D341Med (cell line): ENCODE measurements around the gene RNF213.
"Not testable (repeated sequence)": the region's sequence is repeated elsewhere in the genome, so short reads cannot be mapped to it uniquely, and the experiment has no call there.

Experiments used
- DNase-seq: peaks from one replicate; pipeline ENCODE4 v3.0.0; 2012; ENCODE audit warnings: low spot score

The RNF213 gene

DNA sequence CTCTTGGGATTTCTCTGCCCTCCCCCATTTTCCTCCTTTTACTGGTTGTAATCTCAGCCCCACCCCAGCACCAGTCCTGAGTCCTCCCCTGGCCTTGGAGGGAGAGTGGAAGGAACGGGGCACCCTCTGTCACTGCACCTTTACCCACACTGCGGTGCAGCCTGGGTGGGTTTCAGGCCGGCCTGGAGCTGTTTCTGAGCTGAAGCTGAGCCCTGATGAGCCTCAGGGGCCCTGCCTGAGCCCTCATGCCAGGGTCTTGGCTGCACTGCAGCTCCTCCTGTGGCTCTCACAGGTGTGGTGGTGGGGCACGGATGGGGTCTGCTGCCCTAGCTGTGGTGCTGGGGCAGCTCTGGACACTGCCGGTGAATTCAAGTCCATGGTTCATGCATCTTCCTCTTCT is 34.5 kb downstream of the RNF213 start:
- DNase-seq: no peak

DNA sequence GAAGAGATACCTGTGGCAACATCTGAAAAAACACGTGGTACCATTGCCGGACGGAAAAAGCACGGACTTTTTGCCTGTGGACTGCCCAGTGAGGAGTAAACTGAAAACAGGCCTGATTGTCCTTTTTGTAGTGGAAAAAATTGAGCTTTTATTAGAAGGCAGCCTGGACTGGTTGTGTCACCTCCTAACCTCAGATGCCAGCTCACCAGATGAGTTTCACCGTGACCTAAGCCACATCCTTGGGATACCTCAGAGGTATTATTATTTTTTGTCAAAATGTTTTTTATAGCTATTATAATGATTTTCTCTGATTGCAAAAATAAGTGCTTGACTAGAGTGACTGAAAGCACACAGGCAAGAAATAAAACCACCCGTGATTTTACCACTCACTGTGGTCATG is 34.9 kb downstream of the RNF213 start:
- DNase-seq: no peak

DNA sequence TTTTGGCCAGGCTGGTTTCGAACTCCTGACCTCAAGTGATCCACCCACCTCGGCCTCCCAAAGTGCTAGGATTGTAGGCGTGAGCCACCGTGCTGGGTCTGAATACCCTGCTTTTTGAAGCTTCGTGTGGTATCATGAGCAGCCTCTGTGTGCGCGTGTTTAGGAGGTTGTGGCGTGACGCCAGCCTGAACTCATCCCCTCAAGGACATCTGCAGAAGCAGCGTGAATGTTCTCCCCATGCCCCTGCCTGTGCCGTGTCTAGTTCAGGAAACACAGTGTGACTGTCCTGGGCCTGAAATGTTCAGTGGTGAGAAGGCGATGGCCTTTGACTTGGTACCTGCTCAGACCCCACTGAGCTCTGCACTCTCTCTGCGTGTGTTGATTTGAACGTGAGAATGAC is 35.6 kb downstream of the RNF213 start:
- DNase-seq: no peak

DNA sequence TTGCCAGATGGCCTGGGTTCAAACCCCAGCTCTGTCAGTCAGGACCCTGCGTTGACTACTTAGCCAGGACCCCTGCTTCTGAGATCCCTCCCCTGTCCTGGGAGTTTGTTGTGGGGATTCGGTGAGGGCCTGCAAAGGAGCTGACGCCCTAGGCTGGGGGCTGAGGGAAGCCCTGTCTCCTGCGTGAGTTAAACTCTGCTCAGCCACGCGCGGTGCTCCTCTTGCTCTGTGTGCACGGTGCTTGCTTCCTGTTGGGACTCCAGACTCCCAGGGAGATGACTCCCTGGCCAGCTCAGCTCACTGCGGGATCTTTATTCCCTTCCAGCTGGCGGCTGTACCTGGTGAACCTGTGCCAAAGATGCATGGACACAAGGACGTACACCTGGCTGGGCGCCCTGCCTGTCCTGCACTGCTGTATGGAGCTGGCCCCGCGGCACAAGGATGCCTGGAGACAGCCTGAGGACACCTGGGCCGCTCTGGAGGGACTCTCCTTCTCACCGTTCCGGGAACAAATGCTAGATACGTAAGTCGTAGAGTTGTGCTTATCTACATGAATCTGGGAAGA is 37.4 kb downstream of the RNF213 start:
- DNase-seq: no peak

DNA sequence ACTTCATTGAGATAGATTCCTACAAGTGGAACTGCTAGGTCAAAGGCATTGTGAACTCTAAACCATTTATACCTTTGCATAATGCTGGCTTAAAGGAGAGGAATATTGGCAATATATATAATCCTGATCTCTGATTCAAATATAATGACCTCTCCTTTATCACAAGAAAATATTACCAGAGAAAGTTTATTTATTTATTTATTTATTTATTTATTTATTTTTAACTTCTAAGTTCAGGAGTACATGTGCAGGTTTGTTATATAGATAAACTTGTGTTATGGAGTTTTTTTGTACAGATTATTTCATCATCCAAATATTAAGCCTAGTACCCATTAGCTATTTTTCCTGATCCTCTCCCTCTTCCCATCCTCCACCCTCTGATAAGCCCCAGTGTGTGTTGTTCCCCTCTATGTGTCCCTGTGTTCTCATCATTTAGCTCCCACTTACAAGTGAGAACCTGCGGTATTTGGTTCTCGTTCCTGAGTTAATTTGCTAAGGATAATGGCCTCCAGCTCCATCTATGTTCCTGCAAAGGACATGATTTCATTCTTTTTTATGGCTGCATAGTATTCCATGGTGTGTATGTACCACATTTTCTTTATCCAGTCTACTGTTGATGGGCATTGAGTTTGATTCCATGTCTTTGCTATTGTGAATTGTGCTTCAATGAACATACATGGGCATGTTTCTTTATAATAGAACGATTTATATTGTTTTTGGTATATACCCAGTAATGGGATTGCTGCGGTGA is 38.9 kb downstream of the RNF213 start:
- DNase-seq: not testable (repeated sequence)

DNA sequence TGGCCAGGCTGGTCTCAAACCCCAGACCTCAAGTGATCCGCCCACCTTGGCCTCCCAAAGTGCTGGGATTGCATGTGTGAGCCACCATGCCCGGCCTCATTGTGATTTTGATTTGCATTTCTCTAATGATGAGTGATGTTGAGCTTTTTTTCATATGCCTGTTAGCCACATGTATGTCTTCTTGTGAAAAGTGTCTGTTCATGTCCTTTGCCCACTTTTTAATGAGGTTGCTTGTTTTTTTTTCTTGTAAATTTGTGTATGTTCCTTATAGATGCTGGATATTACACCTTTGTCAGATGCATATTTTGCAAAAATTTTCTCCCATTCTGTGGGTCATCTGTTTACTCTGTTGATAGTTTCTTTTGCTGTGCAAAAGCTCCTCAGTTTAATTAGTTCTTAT is 40.1 kb downstream of the RNF213 start:
- not testable (repeated sequence) for DNase-seq

DNA sequence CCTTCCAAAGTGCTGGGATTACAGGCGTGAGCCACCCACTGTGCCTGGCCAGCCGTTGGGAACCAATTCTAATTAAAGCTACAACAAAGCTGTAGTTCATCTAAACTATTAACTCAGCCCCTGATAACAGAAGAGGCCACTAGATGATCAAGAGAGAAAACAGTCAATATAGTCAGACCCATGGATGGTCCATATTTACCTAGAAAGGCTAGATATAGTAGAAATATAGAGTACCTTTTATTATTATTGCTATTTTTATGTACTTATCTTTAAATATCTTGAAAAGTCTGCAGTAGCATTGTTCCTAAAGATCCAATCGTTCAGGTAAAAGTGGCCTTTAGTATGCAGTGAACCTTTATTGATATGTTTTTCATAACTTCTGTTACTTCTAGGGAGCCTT is 43.2 kb downstream of the RNF213 start:
- DNase-seq: no peak

DNA sequence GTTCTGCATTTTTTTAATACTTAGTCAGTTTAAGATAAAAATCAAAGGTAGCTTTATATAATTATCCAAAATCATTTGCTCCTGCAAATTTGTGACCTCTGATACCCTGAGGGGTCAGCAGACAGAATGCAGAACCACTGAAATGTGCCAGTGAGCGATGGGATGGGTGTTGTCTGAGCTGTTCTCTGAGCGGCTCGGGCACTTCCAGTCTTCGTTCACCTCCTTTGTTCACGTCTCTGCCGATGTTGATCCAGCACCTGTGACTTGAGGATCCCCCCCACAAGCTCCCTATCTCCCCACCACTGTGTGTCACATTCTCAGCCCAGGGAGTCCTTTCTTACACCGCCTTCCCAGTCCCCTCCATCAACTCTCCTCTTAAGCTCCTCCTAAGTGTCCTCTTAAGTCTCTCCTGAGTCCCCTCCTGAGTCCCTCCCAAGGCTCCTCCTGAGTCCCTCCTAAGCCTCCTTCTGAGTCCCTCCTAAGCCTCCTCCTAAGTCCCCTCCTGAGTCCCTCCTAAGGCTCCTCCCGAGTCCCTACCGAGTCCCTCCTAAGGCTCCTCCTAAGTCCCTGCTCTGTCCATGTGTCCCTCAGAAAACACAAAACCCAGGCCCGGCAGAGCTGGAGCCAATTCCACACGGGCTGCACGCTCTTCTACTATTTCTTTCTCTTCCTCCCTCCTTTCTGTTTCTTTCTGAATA is 47.5 kb downstream of the RNF213 start:
- DNase-seq: no peak

DNA sequence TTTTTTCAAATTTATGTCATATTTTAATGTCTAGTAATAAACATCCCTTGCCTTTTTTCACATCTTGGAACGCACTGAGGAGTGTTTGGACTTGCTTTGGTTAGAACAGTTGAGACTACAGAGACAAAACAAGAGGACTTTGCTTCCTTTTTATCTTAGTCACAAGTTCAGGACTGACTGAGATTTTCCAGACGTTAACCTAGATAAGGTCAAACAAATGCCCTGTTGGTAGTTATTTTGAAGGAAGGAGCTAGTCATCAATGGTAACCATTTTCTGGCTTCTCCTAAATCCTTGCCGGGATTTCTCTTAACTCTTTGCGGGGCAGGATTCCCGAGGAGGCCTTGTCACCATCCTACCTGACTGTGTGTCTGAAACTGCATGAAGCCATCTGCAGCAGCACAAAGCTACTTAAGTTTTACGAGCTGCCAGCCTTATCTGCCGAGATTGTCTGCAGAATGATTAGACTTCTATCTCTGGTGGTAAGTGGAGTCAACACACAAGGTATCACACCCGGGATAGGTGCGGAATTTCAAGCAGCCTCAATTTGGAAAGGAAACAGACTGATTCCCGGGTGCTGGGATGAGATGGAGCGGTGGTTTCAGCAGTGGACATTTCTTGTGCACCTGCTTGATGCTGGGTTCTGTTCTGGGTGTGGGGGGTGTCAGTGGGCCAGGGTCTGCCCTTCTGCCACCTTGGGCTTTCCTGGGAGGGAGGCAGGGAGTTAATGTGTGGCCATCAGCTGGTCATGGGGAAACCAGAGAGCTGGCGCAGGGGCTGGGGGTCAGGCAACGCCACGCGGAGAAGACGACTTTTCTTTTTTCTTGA is 48.3 kb downstream of the RNF213 start:
- no peak for DNase-seq

DNA sequence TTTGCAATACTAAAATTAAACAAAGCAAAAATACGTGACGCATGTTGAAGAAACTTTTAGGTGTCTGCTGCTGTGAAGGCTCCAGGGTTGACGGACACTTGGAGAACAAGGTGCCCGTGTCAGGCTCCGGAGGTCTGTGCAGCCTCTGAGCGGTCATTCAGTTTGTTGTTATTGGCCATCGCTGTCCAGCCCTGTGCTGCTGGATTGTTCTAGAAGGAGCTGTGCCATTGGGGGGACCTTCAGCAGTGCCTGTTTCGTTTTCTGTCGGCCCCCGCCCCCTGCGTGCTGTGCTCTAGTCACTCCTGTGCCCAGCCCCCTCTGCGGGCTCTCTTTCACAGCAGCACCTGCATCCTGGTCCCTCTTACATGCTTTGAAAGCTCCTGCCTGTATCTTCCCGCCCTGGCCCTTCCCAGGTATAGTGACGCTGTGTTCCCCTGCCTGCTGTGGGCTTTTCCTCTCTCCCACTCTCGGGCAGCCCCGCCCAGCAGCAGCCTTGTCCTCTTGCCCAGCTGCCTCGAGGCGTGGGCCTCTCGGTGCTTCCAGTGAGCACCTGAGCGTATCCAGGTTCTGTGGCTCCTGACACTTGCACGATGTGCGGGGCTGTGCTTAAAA is 50.7 kb downstream of the RNF213 start:
- DNase-seq: no peak

DNA sequence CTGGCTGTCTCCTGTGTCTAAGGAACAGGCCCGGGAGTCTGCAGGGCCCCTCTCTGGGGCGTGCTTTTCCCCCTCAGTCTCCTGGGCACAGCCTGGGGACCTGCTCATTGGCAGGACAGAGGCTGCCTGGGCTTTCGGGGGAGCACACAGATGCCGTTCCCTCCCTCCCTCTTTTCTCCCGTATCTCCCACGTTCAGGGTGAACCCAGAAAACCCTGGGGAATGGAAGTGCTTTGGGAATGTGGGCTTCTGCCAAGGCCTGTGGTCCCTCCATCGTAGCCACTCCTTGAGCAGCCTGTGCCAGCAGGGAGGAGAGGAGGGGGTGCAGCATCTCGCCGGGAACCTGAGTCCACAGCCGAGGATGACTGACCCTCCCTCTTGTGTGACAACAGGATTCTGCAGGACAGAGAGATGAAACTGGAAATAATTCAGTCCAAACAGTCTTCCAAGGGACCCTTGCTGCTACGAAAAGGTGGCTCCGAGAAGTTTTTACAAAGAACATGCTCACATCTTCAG is 52.0 kb downstream of the RNF213 start:
- DNase-seq: no peak

DNA sequence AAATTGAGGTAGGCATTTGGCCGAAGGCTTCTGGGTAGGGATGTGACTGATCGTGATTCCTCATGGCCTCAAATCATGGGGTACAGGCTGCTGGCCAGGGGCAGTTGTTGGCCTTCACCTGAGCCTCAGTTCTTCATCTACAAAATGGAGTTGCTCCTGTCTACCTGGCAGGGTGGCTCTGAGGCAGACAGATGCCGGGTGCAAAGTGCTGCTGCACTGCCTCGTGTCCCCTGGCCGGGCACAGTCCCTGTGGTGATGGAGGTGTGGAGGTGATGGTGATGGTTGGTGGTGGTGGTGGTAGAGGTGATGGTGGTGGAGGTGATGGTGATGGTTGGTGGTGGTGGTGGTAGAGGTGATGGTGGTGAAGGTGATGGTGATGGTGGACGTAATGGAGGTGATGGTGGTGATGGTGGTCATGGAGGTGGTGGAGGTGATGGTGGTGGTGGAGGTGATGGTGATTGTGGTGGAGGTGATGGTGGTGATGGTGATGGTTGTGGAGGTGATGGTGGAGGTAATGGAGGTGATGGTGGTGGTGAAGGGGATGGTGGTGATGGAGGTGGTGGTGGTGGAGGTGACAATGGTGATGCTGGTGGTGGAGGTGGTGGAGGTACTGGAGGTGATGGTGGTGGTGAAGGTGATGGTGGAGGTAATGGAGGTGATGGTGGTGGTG is 52.6 kb downstream of the RNF213 start:
- DNase-seq: no peak

DNA sequence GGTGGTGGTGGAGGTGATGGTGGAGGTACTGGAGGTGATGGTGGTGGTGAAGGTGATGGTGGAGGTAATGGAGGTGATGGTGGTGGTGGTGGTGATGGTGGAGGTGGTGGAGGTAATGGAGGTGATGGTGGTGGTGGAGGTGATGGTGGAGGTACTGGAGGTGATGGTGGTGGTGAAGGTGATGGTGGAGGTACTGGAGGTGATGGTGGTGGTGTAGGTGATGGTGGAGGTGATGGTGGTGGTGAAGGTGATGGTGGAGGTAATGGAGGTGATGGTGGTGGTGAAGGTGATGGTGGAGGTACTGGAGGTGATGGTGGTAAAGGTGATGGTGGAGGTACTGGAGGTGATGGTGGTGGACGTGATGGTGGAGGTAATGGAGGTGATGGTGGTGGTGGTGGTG is 53.3 kb downstream of the RNF213 start:
- not testable (repeated sequence) for DNase-seq

DNA sequence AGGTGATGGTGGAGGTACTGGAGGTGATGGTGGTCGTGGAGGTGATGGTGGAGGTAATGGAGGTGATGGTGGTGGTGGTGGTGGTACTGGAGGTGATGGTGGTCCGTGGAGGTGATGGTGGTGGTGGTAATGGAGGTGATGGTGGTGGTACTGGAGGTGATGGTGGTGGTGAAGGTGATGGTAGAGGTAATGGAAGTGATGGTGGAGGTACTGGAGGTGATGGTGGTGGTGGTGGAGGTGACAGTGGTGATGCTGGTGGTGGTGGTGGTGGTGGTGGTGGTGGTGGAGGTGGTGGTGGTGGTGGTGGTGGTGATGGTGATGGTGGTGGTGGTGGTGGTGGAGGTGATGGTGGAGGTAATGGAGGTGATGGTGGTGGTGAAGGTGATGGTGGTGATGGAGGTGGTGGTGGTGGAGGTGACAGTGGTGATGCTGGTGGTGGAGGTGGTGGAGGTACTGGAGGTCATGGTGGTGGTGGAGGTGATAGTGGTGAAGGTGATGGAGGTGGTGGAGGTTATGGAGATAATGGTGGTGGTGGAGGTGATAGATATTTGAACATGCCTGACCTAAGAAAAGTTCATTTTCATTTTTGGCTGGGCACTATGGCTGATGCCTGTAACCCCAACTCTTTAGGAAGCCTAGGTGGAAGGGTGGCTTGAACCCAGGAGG is 55.0 kb downstream of the RNF213 start:
- DNase-seq: no peak

DNA sequence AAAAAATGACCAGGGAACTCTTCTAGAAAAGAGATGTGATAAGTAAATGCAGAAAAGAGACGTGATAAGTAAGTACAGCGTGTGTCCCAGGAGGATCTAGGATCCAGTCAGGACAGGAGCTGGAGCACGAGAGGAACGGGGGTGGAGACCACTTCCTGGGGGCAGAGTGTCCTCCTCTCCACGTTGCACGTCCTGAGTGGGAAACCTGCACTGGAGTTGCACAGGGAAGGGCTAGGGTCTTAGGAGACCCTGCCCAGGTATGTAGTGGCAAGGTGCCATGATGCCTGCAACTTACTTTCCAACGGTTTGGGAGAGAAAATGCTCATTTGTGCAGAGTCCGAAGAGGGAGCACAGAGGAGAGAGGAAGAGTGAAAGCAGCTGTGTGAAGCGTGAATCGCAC is 55.8 kb downstream of the RNF213 start:
- no peak for DNase-seq

DNA sequence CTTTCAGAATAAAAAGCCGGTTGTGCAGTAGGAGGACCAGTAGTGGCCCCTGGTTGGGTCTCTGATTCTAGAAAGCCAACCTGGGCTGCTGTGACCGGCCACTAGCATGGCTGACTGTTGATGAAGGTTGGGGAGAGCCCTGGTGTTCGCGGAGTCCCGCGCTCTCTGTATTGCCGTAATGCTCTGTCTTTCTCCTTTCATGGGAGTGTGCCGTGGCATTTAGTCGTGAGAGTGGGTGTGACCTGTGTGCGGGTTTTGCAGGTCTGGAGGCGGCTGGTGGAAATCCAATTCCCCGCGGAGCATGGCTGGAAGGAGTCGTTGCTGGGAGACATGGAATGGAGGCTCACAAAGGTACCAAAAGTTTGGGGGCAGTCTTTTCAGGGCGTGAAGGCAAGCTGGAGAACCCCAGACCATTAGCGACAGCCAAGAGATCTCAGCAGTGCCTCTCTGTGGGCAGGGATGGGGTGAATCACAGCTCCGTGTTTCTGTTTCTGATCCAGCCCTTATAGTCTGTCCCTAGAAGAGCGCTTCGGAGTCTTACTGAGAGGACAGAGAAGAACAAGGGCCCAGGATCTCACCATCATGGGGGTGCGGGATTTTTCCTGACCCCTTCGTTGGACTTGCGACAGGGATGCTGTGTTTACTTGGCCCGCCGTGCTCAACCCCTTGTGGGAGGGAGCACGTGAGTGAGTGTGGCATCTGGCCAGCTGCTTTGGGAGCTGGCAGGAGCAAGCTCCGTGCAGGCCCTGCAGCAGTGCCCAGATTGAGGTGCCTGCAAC is 56.5 kb downstream of the RNF213 start:
- no peak for DNase-seq

DNA sequence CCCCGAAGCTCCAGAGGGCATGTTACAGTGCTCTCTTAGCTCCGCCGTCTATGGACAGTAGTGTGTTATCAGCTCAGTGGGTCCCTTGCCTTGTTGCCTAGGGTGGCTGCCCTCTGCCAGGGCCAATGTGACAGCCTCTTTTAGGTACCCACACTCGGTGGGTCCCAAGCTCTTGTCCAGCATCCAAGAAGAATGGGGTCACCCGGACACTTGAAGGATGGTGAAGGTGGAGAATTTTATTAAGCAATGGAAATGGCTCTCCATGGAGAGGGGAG is 57.0 kb downstream of the RNF213 start:
- DNase-seq: no peak

DNA sequence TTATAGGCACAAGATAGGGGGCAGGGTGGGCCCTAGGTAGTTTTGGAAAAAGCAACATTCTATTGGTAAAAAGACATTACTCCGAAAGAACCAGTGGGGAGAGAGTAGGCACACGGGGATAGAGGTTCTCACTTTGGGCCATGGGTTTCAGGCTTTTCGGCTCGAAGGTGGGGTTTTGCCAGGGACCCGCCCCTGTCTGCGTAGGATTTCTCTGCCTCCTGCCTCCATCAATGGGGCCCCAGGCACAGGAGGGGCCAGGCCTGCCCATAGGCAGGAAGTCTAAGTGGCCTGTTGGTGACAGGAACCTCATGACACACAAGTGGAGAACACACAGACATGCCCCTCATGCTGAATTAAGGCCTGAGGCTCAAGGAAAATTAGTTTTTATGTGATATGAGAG is 57.5 kb downstream of the RNF213 start:
- no peak for DNase-seq

DNA sequence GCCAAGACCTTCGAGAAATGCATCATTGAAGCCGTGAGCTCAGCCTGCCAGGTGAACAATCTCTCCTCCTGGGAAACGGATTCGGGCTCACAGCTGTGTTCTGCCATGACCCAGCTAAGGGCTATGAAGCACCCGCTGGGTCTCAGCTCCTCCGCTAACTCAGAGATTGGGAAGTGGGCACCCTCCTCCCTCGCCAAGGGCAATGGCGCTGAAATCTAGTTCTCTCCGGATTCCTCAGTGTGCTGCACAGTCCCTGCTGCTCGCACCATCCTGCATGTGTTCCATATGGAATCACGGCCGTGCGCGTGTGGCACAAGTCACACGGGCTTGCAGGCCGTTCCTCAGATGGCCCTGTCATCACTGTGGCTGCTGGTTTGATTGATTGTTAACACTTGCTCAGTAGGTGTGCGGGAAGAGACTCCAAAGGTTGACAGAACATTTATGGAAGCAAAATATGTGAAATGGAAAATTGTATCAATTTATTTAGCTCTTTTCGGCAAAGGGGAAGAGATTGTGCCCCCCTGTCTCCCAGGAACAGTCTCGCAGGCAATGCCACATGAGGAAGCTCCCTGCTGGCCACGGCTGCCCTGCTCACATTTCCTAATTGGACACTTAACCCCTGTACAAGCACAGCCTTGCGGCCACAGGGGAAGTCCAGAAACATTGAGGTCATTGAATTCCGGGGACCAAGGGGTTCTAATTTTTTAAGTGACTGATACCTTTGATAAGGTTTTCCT is 58.8 kb downstream of the RNF213 start:
- DNase-seq: no peak

DNA sequence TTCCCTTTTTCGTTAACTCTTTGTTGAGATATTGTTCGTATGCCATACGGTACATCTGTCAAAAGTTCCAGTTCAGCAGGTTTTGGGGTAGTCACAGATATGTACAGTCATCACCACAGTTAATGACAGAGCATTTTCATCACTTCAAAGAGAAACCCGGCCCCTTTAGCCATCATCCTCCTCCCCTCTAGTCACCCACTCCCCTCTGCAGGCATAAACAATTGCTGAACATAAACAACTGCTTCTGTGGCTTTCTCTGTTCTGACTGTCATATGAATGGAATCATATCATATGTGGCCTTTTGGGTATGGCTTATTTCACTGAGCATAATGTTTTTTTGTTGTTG is 59.3 kb downstream of the RNF213 start:
- DNase-seq: no peak
